GM21526 (cell line): ENCODE results near the gene SUPT20H.
A peak's percentile ranks its signal among the peaks of the same experiment; 100 is the strongest.

Experiments
- ATAC-seq: cut with Tn5 transposase; IDR thresholded peaks from one replicate; pipeline ENCODE4 v1.9.1; 2021; ENCODE audit warnings: moderate library complexity; ENCODE audit not compliant: unreplicated experiment, low FRiP score

The SUPT20H gene

GRCh38 chr13:37058910-37059847 is at the start of gene SUPT20H:
TSS of gene SUPT20H (minus strand) at chr13:37059688. CDS start at chr13:37051490, 8,198 bp downstream.
- ATAC-seq: peak; percentile 97

- ATAC-seq: no peak
Measured at GRCh38 chr13:37109051-37109678, 49.7 kb upstream of the SUPT20H start.

GRCh38 chr13:37107868-37108267 is 48.4 kb upstream of the SUPT20H start:
- no peak for ATAC-seq

GRCh38 chr13:37107456-37107855 is 48.0 kb upstream of the SUPT20H start:
- ATAC-seq: no peak

- no peak for ATAC-seq
Measured at GRCh38 chr13:37106642-37107041, 47.2 kb upstream of the SUPT20H start.

- no peak for ATAC-seq
Measured at GRCh38 chr13:37105251-37105714, 45.8 kb upstream of the SUPT20H start, which contains the start of gene CSNK1A1L. TSS of gene CSNK1A1L (minus strand) at chr13:37105664. CDS start at chr13:37105256, 408 bp downstream.

- ATAC-seq: no peak
Measured at GRCh38 chr13:37102896-37103295, 43.4 kb upstream of the SUPT20H start.

GRCh38 chr13:37101201-37101600 is 41.7 kb upstream of the SUPT20H start:
- ATAC-seq: no peak

- ATAC-seq: no peak
Measured at GRCh38 chr13:37100731-37101130, 41.2 kb upstream of the SUPT20H start.

GRCh38 chr13:37097076-37097475 is 37.6 kb upstream of the SUPT20H start:
- ATAC-seq: no peak

GRCh38 chr13:37094840-37095239 is 35.4 kb upstream of the SUPT20H start:
- ATAC-seq: no peak

- ATAC-seq: no peak
Measured at GRCh38 chr13:37094099-37094498, 34.6 kb upstream of the SUPT20H start.

GRCh38 chr13:37091835-37092234 is 32.3 kb upstream of the SUPT20H start:
- no peak for ATAC-seq

GRCh38 chr13:37090912-37091311 is 31.4 kb upstream of the SUPT20H start:
- no peak for ATAC-seq

GRCh38 chr13:37089495-37089894 is 30.0 kb upstream of the SUPT20H start:
- no peak for ATAC-seq

- no peak for ATAC-seq
Measured at GRCh38 chr13:37087486-37087885, 28.0 kb upstream of the SUPT20H start.

GRCh38 chr13:37085606-37086005 is 26.1 kb upstream of the SUPT20H start:
- no peak for ATAC-seq

- no peak for ATAC-seq
Measured at GRCh38 chr13:37076818-37077217, 17.3 kb upstream of the SUPT20H start.

GRCh38 chr13:37075164-37075563 is 15.7 kb upstream of the SUPT20H start:
- ATAC-seq: no peak

GRCh38 chr13:37074703-37075102 is 15.2 kb upstream of the SUPT20H start:
- no peak for ATAC-seq

GRCh38 chr13:37072024-37072423 is 12.5 kb upstream of the SUPT20H start:
- no peak for ATAC-seq
